ENCODE data around the gene GRAMD4. TPM values are rescaled to one million over a fixed set of nuclear protein-coding genes. Genes with fewer than 3 reads are reported as not detected.

Gene GRAMD4
- total and polyA plus RNA-seq, 3 donors from 2014 or later = 20.8 to 81.5 (median 61.2) TPM

DNA sequence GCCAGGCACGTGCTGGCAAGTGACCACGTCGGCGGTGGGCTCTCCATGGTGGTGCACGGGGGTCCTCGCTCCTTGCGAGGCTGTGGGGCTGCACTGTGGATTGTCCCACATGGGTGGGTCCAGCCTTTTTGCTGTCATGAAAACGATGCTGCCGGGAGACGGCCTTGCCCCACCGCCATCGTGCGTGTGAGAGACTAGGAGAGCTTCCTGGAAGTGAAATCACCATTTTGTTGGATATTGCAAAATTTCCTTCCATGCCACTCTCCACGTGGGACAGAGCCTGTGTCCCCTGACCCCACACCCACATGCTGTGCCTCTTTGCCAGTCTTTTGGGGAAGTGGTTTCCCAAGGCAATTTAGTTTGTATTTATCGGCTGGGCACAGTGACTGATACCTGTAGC lies 18.2 kb upstream of the GRAMD4 start:
- 88 to 96% methylated on average over 12 to 15 of the region's 15 CpGs for WGBS, 2 donors
- H3K36me3 ChIP-seq (ENCODE audit: low read depth, missing control alignments) = no peaks in the 10 kb centered on the region
- no peak overlapping the region for H3K27ac ChIP-seq
- no peaks in the 10 kb centered on the region for H3K9me3 ChIP-seq
- no peaks in the 10 kb centered on the region for H3K4me1 ChIP-seq
- no peaks in the 10 kb centered on the region for H3K27me3 ChIP-seq
- no peak overlapping the region for H3K4me3 ChIP-seq
- TF ChIP-seq, protein P1, sequence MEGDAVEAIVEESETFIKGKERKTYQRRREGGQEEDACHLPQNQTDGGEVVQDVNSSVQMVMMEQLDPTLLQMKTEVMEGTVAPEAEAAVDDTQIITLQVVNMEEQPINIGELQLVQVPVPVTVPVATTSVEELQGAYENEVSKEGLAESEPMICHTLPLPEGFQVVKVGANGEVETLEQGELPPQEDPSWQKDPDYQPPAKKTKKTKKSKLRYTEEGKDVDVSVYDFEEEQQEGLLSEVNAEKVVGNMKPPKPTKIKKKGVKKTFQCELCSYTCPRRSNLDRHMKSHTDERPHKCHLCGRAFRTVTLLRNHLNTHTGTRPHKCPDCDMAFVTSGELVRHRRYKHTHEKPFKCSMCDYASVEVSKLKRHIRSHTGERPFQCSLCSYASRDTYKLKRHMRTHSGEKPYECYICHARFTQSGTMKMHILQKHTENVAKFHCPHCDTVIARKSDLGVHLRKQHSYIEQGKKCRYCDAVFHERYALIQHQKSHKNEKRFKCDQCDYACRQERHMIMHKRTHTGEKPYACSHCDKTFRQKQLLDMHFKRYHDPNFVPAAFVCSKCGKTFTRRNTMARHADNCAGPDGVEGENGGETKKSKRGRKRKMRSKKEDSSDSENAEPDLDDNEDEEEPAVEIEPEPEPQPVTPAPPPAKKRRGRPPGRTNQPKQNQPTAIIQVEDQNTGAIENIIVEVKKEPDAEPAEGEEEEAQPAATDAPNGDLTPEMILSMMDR (IDR thresholded peaks at IDR 0.05) = no peak
- no peak for TF ChIP-seq POLR2A (IDR thresholded peaks at IDR 0.05)
- no peak for DNase-seq
- intact Hi-C loops (cut with DNase I; ENCODE audit: low total_unique reads) = no loop called here

DNA sequence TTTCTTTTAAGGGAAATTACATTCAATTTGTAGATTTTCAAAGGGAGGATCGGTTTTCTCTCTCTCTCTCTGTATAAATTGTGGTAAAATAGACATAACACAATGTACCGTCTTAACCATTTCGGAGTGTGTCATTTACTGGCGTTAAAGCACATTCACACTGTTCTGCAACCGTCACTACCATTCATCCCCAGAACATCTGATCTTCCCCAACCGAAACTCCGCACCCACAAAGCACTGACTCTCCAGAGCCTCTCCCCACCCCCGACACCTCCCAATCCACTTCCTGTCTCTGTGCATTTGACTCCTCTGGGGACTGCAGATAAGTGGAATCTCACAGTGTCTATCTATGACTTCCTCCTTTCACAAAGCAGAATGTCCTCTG lies 15.9 kb upstream of the GRAMD4 start:
- H3K36me3 ChIP-seq (ENCODE audit: low read depth, missing control alignments) = no peaks in the 10 kb centered on the region
- peak; percentile 51 for DNase-seq
- no peaks in the 10 kb centered on the region for H3K4me1 ChIP-seq
- TF ChIP-seq, protein P1 (IDR thresholded peaks at IDR 0.05) = no peak
- no peak for TF ChIP-seq POLR2A (IDR thresholded peaks at IDR 0.05)
- H3K27ac ChIP-seq = no peak overlapping the region
- WGBS, 2 donors = 53 to 71% methylated on average over 8 of the region's 8 CpGs
- intact Hi-C loops (cut with DNase I; ENCODE audit: low total_unique reads) = no loop called here
- H3K9me3 ChIP-seq = no peaks in the 10 kb centered on the region
- H3K4me3 ChIP-seq = no peak overlapping the region
- no peaks in the 10 kb centered on the region for H3K27me3 ChIP-seq

DNA sequence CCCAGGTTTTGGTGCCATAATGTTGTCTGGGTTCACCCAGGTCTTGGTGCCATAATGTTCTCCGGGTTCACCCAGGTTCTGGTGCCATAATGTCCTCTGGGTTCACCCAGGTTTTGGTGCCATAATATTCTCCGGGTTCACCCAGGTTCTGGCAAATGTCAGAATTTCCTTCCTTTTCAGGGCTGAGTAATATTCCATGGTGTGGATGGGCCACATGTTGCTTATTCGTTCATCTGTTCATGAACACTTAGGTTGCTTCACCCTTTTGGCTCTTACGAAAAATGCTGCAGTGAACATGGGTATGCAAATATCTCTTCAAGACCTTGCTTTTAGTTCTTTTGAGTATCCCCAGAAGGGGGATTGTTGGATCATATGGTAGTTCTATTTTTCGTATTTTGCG lies 15.1 kb upstream of the GRAMD4 start:
- 91 to 96% methylated on average over 5 to 6 of the region's 6 CpGs for WGBS, 2 donors
- Histone ChIP-seq H3K36me3 (ENCODE audit: low read depth, missing control alignments) (no peaks in the 10 kb centered on the region), H3K4me3 (no peak overlapping the region), H3K27ac (no peak overlapping the region), H3K27me3 (no peaks in the 10 kb centered on the region), H3K4me1 (no peaks in the 10 kb centered on the region), H3K9me3 (no peaks in the 10 kb centered on the region)
- no peak for DNase-seq
- TF ChIP-seq, protein P1 (IDR thresholded peaks at IDR 0.05) = no peak
- no peak for TF ChIP-seq POLR2A (IDR thresholded peaks at IDR 0.05)
- intact Hi-C loops (cut with DNase I; ENCODE audit: low total_unique reads) = no loop called here

DNA sequence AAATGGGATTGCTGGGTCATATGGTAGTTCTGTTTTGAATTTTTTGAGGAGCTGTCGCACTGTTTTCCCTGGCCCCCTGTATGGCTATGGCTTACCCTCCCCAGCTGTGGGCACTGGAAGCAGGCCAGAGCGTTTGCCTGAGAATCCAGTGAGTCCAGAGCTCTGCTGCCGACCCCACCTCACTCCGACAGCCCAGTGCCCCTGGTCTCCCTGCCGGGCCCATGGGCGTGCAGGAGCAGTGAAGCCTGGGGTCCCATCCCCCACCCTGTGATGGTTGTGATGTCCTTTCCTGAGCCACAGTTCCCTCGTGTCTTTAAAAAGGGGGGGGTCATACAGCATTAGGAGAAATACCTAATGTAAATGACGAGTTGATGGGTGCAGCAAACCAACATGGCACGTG lies 13.3 kb upstream of the GRAMD4 start:
- H3K27me3 ChIP-seq = no peaks in the 10 kb centered on the region
- H3K36me3 ChIP-seq (ENCODE audit: low read depth, missing control alignments) = no peaks in the 10 kb centered on the region
- no peak overlapping the region for H3K27ac ChIP-seq
- intact Hi-C loops (cut with DNase I; ENCODE audit: low total_unique reads) = no loop called here
- 67 to 78% methylated on average over 4 to 9 of the region's 9 CpGs for WGBS, 2 donors
- no peaks in the 10 kb centered on the region for H3K9me3 ChIP-seq
- TF ChIP-seq POLR2A (IDR thresholded peaks at IDR 0.05) = no peak
- TF ChIP-seq, protein P1 (IDR thresholded peaks at IDR 0.05) = no peak
- H3K4me3 ChIP-seq = no peak overlapping the region
- no peak for DNase-seq
- H3K4me1 ChIP-seq = no peaks in the 10 kb centered on the region

DNA sequence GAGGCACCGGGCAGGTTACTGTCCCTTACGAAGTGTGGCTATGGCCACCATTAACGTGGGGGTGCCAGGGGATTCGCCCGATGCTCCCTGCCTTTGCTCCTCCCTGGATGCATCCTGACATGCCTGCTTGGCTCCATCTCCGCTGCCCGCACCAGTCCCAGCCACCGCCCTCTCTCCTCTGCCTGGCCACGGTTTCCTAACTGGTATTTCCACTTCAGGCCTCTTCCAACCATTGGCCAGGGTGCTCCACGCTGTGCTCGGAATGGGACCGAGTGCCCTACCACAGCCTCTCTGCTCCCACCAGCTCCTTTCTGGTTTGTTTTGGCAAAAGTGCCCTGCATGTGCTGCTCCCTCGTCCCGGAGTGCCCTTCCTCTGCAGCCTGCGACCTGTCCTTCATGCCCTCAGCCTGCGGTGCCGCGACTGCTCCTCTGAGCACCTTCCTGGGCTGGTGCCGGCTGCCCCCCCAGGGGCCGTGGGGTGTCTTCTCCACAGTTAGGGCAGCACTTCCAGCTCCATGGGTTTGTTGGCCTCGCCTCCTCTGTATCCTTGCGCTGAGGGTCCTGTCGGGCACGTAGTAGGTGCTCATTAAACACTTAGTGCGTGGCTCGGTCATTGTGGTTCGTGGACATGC lies 12.6 kb upstream of the GRAMD4 start:
- no peak overlapping the region for H3K27ac ChIP-seq
- TF ChIP-seq, protein P1 (IDR thresholded peaks at IDR 0.05) = no peak
- TF ChIP-seq POLR2A (IDR thresholded peaks at IDR 0.05) = no peak
- DNase-seq = no peak
- H3K4me3 ChIP-seq = no peak overlapping the region
- no peaks in the 10 kb centered on the region for H3K27me3 ChIP-seq
- intact Hi-C loops (cut with DNase I; ENCODE audit: low total_unique reads) = no loop called here
- no peaks in the 10 kb centered on the region for H3K36me3 ChIP-seq (ENCODE audit: low read depth, missing control alignments)
- H3K9me3 ChIP-seq = no peaks in the 10 kb centered on the region
- 91% methylated on average over 27 of the region's 27 CpGs for WGBS, 2 donors
- H3K4me1 ChIP-seq = peaks cover 2% of the 10 kb centered on the region

Data from testis (tissue), 3 donors.